Mucosa of descending colon (tissue), 3 donors: ENCODE measurements around the gene CD99L2. TPM values are rescaled to one million over a fixed set of nuclear protein-coding genes. Genes with fewer than 3 reads are reported as not detected.

Experiments
- ATAC-seq: fragments of 200-7000 bp; cut with Tn5 transposase; one replicate; pipeline ENCODE4 v1.9.1; 2020; ENCODE audit warnings: mild to moderate bottlenecking, moderate library complexity
- DNase-seq, 3 donors: peaks; one replicate each; pipeline ENCODE4 v3.0.0-alpha.2; 2020
- H3K36me3 ChIP-seq: fragments of 200-600 bp; one replicate; pipeline ENCODE4 v1.8.0; 2021; ENCODE audit warnings: low read depth, mild to moderate bottlenecking
- H3K4me1 ChIP-seq: fragments of 200-600 bp; one replicate; pipeline ENCODE4 v1.8.0; 2021; ENCODE audit warnings: low read depth, mild to moderate bottlenecking
- H3K4me3 ChIP-seq: fragments of 200-600 bp; one replicate; pipeline ENCODE4 v1.8.0; 2021; ENCODE audit warnings: mild to moderate bottlenecking
- H3K9me3 ChIP-seq: fragments of 200-600 bp; one replicate; pipeline ENCODE4 v1.8.0; 2021; ENCODE audit warnings: mild to moderate bottlenecking
- intact Hi-C, 2 donors: fragments of 100-400 bp; cut with DNase I in 1 of 2; cut with micrococcal nuclease in 1 of 2; formaldehyde crosslinking; loops; one replicate each; pipeline versions ENCODE4 v1.11.0 to v1.11.1; 2022; cut with DNase I, micrococcal nuclease
- total RNA-seq, 3 donors: library from RNA; stranded (reverse); fragmentation: NEBNext Ultra II Directional in 2 of 3; extraction: Animal tissue kit (Norgen Biotek cat#: 25700) in 2 of 3; gene quantifications; one replicate each; pipeline versions ENCODE4 v1.2.1 to v1.2.4, GENCODE V29; 2021 to 2023
- TF ChIP-seq, protein P1 (sequence below): fragments of 200-600 bp; IDR thresholded peaks from one replicate; pipeline ENCODE4 v1.8.0; 2022; ENCODE audit warnings: antibody characterized with exemption, mild to moderate bottlenecking
- donor health status: DM: no; HTN: no; CAD: no; lungs with moderate emphysema.
- donor health status: DM: no; HTN: no; CAD: no.
- donor health status: DM: no; HTN: yes; CAD: no.

Gene CD99L2
- total RNA-seq, 3 donors from 2014 or later: 12.3 to 48.0 (median 15.6) TPM

- intact Hi-C loops: no loop called here
- Histone ChIP-seq H3K4me1 (no peaks in the 10 kb centered on the region), H3K9me3 (no peaks in the 10 kb centered on the region), H3K36me3 (no peaks in the 10 kb centered on the region), H3K4me3 (no peak overlapping the region)
- no peak for ATAC-seq
- TF ChIP-seq, protein P1, sequence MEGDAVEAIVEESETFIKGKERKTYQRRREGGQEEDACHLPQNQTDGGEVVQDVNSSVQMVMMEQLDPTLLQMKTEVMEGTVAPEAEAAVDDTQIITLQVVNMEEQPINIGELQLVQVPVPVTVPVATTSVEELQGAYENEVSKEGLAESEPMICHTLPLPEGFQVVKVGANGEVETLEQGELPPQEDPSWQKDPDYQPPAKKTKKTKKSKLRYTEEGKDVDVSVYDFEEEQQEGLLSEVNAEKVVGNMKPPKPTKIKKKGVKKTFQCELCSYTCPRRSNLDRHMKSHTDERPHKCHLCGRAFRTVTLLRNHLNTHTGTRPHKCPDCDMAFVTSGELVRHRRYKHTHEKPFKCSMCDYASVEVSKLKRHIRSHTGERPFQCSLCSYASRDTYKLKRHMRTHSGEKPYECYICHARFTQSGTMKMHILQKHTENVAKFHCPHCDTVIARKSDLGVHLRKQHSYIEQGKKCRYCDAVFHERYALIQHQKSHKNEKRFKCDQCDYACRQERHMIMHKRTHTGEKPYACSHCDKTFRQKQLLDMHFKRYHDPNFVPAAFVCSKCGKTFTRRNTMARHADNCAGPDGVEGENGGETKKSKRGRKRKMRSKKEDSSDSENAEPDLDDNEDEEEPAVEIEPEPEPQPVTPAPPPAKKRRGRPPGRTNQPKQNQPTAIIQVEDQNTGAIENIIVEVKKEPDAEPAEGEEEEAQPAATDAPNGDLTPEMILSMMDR: no peak
- peak in 1 of 3 donors; percentile 10 for DNase-seq
Measured at GRCh38 chrX:150926304-150926703, 27.8 kb upstream of the CD99L2 start.

DNA sequence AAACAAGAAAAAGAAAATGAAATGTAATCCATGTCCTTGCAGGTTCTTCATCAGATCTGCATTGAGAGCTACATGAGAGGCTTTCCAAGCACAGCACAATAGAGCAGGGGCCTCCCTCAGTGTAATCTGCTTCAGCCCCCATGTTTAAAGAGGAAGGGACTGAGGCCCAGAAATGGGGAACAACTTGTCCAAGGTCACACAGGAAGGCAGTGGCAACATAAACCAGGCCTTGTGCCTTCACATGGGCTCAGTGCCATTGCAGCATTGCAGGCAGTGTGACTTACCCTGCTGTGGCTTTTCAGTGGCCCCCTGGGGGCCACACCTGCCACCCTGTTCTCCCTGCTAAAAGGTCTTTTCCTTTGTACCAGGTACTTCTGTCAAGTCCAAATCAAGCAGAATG is 20.9 kb upstream of the CD99L2 start:
- TF ChIP-seq, protein P1: no peak
- no peaks in the 10 kb centered on the region for H3K4me1 ChIP-seq
- no peaks in the 10 kb centered on the region for H3K9me3 ChIP-seq
- DNase-seq: no peak
- intact Hi-C loops: no loop called here
- H3K36me3 ChIP-seq: no peaks in the 10 kb centered on the region
- no peak for ATAC-seq
- H3K4me3 ChIP-seq: no peak overlapping the region

GRCh38 chrX:150913511-150913910 is 15.0 kb upstream of the CD99L2 start:
- TF ChIP-seq, protein P1: no peak
- no peak for ATAC-seq
- no peak for DNase-seq
- intact Hi-C loops: no loop called here
- Histone ChIP-seq H3K4me1 (no peaks in the 10 kb centered on the region), H3K4me3 (no peak overlapping the region), H3K36me3 (no peaks in the 10 kb centered on the region), H3K9me3 (no peaks in the 10 kb centered on the region)

DNA sequence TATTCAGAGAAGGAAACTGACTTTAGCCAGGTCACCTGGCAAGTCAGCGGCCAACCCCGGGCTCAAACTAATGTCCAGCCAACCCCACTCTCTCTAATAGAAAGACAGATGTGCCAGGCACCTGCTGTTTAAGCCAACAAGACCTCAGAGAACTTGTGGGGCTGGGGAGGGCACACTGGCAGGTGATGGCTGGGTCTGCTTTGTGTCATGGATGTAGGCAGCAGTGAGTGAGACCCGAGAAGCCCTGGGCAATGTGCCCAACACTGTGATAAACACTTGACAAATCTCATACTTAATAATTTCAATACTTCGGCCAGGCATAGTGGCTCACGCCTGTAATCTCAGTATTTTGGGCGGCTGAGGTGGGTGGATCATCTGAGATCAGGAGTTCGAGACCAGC is 9.0 kb upstream of the CD99L2 start:
- no peaks in the 10 kb centered on the region for H3K36me3 ChIP-seq
- no peaks in the 10 kb centered on the region for H3K4me1 ChIP-seq
- no peaks in the 10 kb centered on the region for H3K9me3 ChIP-seq
- H3K4me3 ChIP-seq: no peak overlapping the region
- ATAC-seq (no peak), DNase-seq (no peak)
- intact Hi-C loops: no loop called here
- TF ChIP-seq, protein P1: no peak

DNA sequence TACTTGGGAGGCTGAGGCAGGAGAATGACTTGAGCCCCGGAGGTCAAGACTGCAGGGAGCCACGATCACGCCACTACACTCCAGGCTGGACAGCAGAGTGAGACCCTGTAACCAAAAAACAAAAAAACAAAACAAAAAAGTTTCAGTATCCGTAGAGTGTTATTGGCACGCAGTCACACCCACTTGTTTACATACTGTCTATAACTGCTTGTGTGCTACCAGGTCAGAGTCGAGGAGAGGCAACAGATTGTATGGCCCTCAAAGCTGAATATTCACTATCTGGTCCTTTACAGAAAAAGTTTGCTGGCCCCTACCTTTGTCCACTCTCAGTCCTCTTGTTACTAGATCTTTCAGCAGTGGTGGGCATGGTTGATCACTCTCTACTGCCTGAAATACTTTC is 8.2 kb upstream of the CD99L2 start:
- DNase-seq (peak in 1 of 3 donors; percentile 9), ATAC-seq (peak; percentile 57)
- Histone ChIP-seq H3K4me3 (no peak overlapping the region), H3K4me1 (no peaks in the 10 kb centered on the region), H3K9me3 (no peaks in the 10 kb centered on the region), H3K36me3 (no peaks in the 10 kb centered on the region)
- TF ChIP-seq, protein P1: no peak
- intact Hi-C loops: no loop called here

GRCh38 chrX:150905293-150905692 is 6.8 kb upstream of the CD99L2 start:
- ATAC-seq (peak; percentile 55), DNase-seq (no peak)
- Histone ChIP-seq H3K4me1 (no peaks in the 10 kb centered on the region), H3K36me3 (no peaks in the 10 kb centered on the region), H3K9me3 (no peaks in the 10 kb centered on the region), H3K4me3 (no peak overlapping the region)
- intact Hi-C loops: no loop called here
- TF ChIP-seq, protein P1: no peak
